Mesothelial cell of epicardium (in vitro differentiated cells): ENCODE data around the gene GREM1. TPM values are rescaled to one million over a fixed set of nuclear protein-coding genes. Genes with fewer than 3 reads are reported as not detected.

Experiments used
- DNase-seq, 2 experiments: peaks; one replicate each; pipeline ENCODE4 v3.0.0; 2021; ENCODE audit warnings: low spot score in 2 of 2; ENCODE audit not compliant: unreplicated experiment in 2 of 2
- H3K27ac Mint-ChIP-seq: 2 replicates; pipeline ENCODE4 v1.8.0; 2021; ENCODE audit warnings: mixed read lengths
- H3K27me3 Mint-ChIP-seq: 2 replicates; pipeline ENCODE4 v1.8.0; 2021; ENCODE audit warnings: low read depth, mixed read lengths
- H3K36me3 Mint-ChIP-seq: 2 replicates; pipeline ENCODE4 v1.8.0; 2021; ENCODE audit warnings: mixed read lengths
- H3K4me1 Mint-ChIP-seq: 2 replicates; pipeline ENCODE4 v1.8.0; 2021; ENCODE audit warnings: mixed read lengths
- H3K4me3 Mint-ChIP-seq: 2 replicates; pipeline ENCODE4 v1.8.0; 2021; ENCODE audit warnings: mild to moderate bottlenecking, moderate library complexity, mixed read lengths
- H3K9me3 Mint-ChIP-seq: 2 replicates; pipeline ENCODE4 v1.8.0; 2021; ENCODE audit warnings: mixed read lengths
- CTCF ChIP-seq: fragments of 200-600 bp; sonication (generic); IDR thresholded peaks from one replicate; pipeline ENCODE4 v1.5.0; 2021; ENCODE audit warnings: antibody characterized with exemption; ENCODE audit not compliant: unreplicated experiment
- total RNA-seq: library from RNA; stranded (reverse); gene quantifications from 3 replicates; pipeline ENCODE4 v1.2.1, GENCODE V29; 2021

GREM1 gene
- total RNA-seq = 1.3 to 2.2 TPM (median 2.1 TPM) in 3 replicates

- H3K27ac Mint-ChIP-seq = no peak within 1 kb of the TSS
- no peak for TF ChIP-seq CTCF
- no peaks in the 10 kb centered on the region for H3K36me3 Mint-ChIP-seq
- H3K9me3 Mint-ChIP-seq = no peaks in the 10 kb centered on the region
- peaks cover 25% of the 10 kb centered on the region for H3K4me1 Mint-ChIP-seq
- peak; percentile 30 to 49 for DNase-seq
- H3K4me3 Mint-ChIP-seq = peak within 1 kb of the TSS; percentile 67
- H3K27me3 Mint-ChIP-seq = peaks cover 95% of the 10 kb centered on the region
Observed at GRCh38 chr15:32717426-32718226, at the start of gene GREM1. TSS of gene GREM1 (plus strand) at chr15:32718004. CDS start at chr15:32730691, 12,687 bp downstream.

GRCh38 chr15:32668942-32669341, 48.9 kb upstream of the GREM1 start:
- Mint-ChIP-seq H3K4me1 (peaks cover 16% of the 10 kb centered on the region), H3K9me3 (no peaks in the 10 kb centered on the region), H3K27ac (no peak overlapping the region), H3K4me3 (no peak overlapping the region), H3K27me3 (no peaks in the 10 kb centered on the region), H3K36me3 (no peaks in the 10 kb centered on the region)
- no peak for DNase-seq
- TF ChIP-seq CTCF = no peak

GRCh38 chr15:32669896-32670611, 47.8 kb upstream of the GREM1 start:
- H3K27ac Mint-ChIP-seq = peak overlapping the region; percentile 80
- H3K27me3 Mint-ChIP-seq = no peaks in the 10 kb centered on the region
- H3K36me3 Mint-ChIP-seq = no peaks in the 10 kb centered on the region
- TF ChIP-seq CTCF = no peak
- H3K4me1 Mint-ChIP-seq = peaks cover 16% of the 10 kb centered on the region
- DNase-seq = no peak
- no peak overlapping the region for H3K4me3 Mint-ChIP-seq
- no peaks in the 10 kb centered on the region for H3K9me3 Mint-ChIP-seq

- no peak for DNase-seq
- no peaks in the 10 kb centered on the region for H3K36me3 Mint-ChIP-seq
- no peaks in the 10 kb centered on the region for H3K27me3 Mint-ChIP-seq
- H3K4me3 Mint-ChIP-seq = no peak overlapping the region
- no peak for TF ChIP-seq CTCF
- peaks cover 16% of the 10 kb centered on the region for H3K4me1 Mint-ChIP-seq
- no peaks in the 10 kb centered on the region for H3K9me3 Mint-ChIP-seq
- H3K27ac Mint-ChIP-seq = no peak overlapping the region
Observed at GRCh38 chr15:32670623-32671022, 47.2 kb upstream of the GREM1 start.

- Mint-ChIP-seq H3K4me1 (peaks cover 16% of the 10 kb centered on the region), H3K9me3 (no peaks in the 10 kb centered on the region), H3K4me3 (no peak overlapping the region), H3K36me3 (no peaks in the 10 kb centered on the region), H3K27ac (no peak overlapping the region), H3K27me3 (no peaks in the 10 kb centered on the region)
- no peak for TF ChIP-seq CTCF
- DNase-seq = no peak
Observed at GRCh38 chr15:32671339-32672325, 46.2 kb upstream of the GREM1 start.
